Retinal pigment epithelial cell (primary cell): ENCODE data around the gene FDXR.
A peak's percentile ranks its signal among the peaks of the same experiment; 100 is the strongest.
"Not testable (repeated sequence)": the region's sequence is repeated elsewhere in the genome, so short reads cannot be mapped to it uniquely, and the experiment has no call there.

Experiments used
- DNase-seq: peaks from one replicate; pipeline ENCODE4 v3.0.0-alpha.2; 2010; ENCODE audit warnings: low read depth
- H3K4me3 ChIP-seq: 2 replicates; pipeline ENCODE4 v1.5.1; 2011; ENCODE audit warnings: mild to moderate bottlenecking, low read length, control low read depth, moderate library complexity
- CTCF ChIP-seq: conservative IDR thresholded peaks from 2 replicates; pipeline ENCODE4 v1.5.1; 2011; ENCODE audit warnings: low read depth, low read length, control low read depth, inconsistent platforms

Gene FDXR

GRCh38 chr17:74875155-74875976 is 2.6 kb upstream of the FDXR start:
- DNase-seq: no peak
- TF ChIP-seq CTCF: no peak
- no peak overlapping the region for H3K4me3 ChIP-seq

GRCh38 chr17:74874615-74875037 is 1.8 kb upstream of the FDXR start:
- no peak for TF ChIP-seq CTCF
- DNase-seq: no peak
- no peak overlapping the region for H3K4me3 ChIP-seq

- no peak for TF ChIP-seq CTCF
- DNase-seq: no peak
- H3K4me3 ChIP-seq: peak overlapping the region; percentile 89
Measured at GRCh38 chr17:74873874-74874614, 1.2 kb upstream of the FDXR start.

GRCh38 chr17:74873037-74873873 is 461 bp upstream of the FDXR start:
- H3K4me3 ChIP-seq: peak overlapping the region; percentile 89
- no peak for TF ChIP-seq CTCF

GRCh38 chr17:74871356-74872076 is 1.3 kb downstream of the FDXR start:
- no peak for TF ChIP-seq CTCF
- no peak overlapping the region for H3K4me3 ChIP-seq
- DNase-seq: no peak

More at GRCh38 chr17:74873037-74873873, 461 bp upstream of the FDXR start:
- peak; percentile 99 for DNase-seq

- no peak for TF ChIP-seq CTCF
- no peak for DNase-seq
- H3K4me3 ChIP-seq: no peak overlapping the region
Measured at GRCh38 chr17:74870512-74870911, 2.3 kb downstream of the FDXR start.

GRCh38 chr17:74870028-74870427 is 2.8 kb downstream of the FDXR start:
- DNase-seq, H3K4me3 ChIP-seq: not testable (repeated sequence)
